Measurements from ENCODE around the gene GRM2. TPM values are rescaled to one million over a fixed set of nuclear protein-coding genes. Genes with fewer than 3 reads are reported as not detected.

Gene GRM2
- total RNA-seq, 1 donor from 2014 or later: 0.19 TPM

GRCh38 chr3:51700403-51700802 lies 6.5 kb upstream of the GRM2 start:
- no peak for DNase-seq (ENCODE audit: low spot score, unreplicated experiment)
- H3K27me3 Mint-ChIP-seq: no peaks in the 10 kb centered on the region
- H3K9me3 Mint-ChIP-seq (ENCODE audit: low read depth): no peaks in the 10 kb centered on the region
- H3K27ac Mint-ChIP-seq: no peak overlapping the region
- no peak overlapping the region for H3K4me3 Mint-ChIP-seq (ENCODE audit: low read depth)
- no peaks in the 10 kb centered on the region for H3K4me1 Mint-ChIP-seq (ENCODE audit: low read depth)
- peaks cover 3% of the 10 kb centered on the region for H3K36me3 Mint-ChIP-seq (ENCODE audit: insufficient read depth)
- TF ChIP-seq, protein P1, sequence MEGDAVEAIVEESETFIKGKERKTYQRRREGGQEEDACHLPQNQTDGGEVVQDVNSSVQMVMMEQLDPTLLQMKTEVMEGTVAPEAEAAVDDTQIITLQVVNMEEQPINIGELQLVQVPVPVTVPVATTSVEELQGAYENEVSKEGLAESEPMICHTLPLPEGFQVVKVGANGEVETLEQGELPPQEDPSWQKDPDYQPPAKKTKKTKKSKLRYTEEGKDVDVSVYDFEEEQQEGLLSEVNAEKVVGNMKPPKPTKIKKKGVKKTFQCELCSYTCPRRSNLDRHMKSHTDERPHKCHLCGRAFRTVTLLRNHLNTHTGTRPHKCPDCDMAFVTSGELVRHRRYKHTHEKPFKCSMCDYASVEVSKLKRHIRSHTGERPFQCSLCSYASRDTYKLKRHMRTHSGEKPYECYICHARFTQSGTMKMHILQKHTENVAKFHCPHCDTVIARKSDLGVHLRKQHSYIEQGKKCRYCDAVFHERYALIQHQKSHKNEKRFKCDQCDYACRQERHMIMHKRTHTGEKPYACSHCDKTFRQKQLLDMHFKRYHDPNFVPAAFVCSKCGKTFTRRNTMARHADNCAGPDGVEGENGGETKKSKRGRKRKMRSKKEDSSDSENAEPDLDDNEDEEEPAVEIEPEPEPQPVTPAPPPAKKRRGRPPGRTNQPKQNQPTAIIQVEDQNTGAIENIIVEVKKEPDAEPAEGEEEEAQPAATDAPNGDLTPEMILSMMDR (IDR thresholded peaks at IDR 0.05; ENCODE audit: unreplicated experiment): no peak

- TF ChIP-seq, protein P1 (IDR thresholded peaks at IDR 0.05; ENCODE audit: unreplicated experiment): no peak
- Mint-ChIP-seq H3K27ac (no peak overlapping the region), H3K4me1 (ENCODE audit: low read depth) (no peaks in the 10 kb centered on the region), H3K4me3 (ENCODE audit: low read depth) (no peak overlapping the region), H3K36me3 (ENCODE audit: insufficient read depth) (peaks cover 3% of the 10 kb centered on the region), H3K9me3 (ENCODE audit: low read depth) (no peaks in the 10 kb centered on the region), H3K27me3 (peaks cover 1% of the 10 kb centered on the region)
- DNase-seq (ENCODE audit: low spot score, unreplicated experiment): no peak
Measured at GRCh38 chr3:51702156-51702555, 4.7 kb upstream of the GRM2 start.

DNA sequence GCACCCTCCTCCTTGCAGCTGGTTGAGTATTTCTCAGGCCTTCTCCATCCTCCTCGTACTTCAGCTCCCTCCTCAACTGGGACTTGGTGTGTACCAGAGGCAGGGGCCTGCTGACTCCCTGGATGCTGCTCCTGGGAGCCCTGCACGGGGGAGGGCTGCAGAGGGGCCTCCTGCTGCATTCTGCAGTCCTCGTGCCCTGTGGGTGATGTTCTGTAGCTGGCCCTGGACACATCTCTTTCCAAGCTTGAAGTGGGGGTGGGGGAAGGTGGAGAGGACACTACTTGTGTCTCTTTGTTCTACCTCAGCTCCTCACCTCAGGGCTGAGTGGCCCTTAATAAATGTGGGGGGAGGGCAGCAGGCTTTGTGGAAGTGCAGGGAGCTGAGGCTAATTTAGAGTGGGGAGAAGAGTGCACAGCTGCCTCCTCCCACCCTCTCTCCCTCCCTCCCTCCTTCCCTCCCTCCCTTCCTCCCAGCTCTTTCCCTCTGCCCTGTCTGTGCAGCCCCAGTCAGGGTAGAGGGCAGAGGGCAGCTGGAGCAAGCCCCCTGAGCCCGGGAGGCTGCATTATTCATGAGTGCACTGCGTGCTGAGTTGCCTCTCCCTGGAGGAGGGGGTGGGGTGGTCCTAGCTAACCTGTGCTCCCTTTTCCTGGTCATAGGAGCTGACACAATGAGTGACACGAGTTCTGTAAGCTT lies 3.7 kb upstream of the GRM2 start:
- Mint-ChIP-seq H3K4me3 (ENCODE audit: low read depth) (no peak overlapping the region), H3K27ac (no peak overlapping the region), H3K36me3 (ENCODE audit: insufficient read depth) (peaks cover 3% of the 10 kb centered on the region), H3K9me3 (ENCODE audit: low read depth) (no peaks in the 10 kb centered on the region), H3K27me3 (peaks cover 12% of the 10 kb centered on the region), H3K4me1 (ENCODE audit: low read depth) (peaks cover 2% of the 10 kb centered on the region)
- DNase-seq (ENCODE audit: low spot score, unreplicated experiment): no peak
- TF ChIP-seq, protein P1 (IDR thresholded peaks at IDR 0.05; ENCODE audit: unreplicated experiment): no peak

GRCh38 chr3:51703761-51704510 lies 2.9 kb upstream of the GRM2 start:
- Mint-ChIP-seq H3K4me3 (ENCODE audit: low read depth) (no peak overlapping the region), H3K36me3 (ENCODE audit: insufficient read depth) (peaks cover 1% of the 10 kb centered on the region), H3K27me3 (peaks cover 19% of the 10 kb centered on the region), H3K4me1 (ENCODE audit: low read depth) (peaks cover 2% of the 10 kb centered on the region), H3K27ac (no peak overlapping the region), H3K9me3 (ENCODE audit: low read depth) (no peaks in the 10 kb centered on the region)
- no peak for DNase-seq (ENCODE audit: low spot score, unreplicated experiment)
- TF ChIP-seq, protein P1 (IDR thresholded peaks at IDR 0.05; ENCODE audit: unreplicated experiment): no peak

GRCh38 chr3:51704511-51704950 lies 2.3 kb upstream of the GRM2 start:
- Mint-ChIP-seq H3K9me3 (ENCODE audit: low read depth) (no peaks in the 10 kb centered on the region), H3K4me3 (ENCODE audit: low read depth) (no peak overlapping the region), H3K27me3 (peaks cover 24% of the 10 kb centered on the region), H3K4me1 (ENCODE audit: low read depth) (peaks cover 2% of the 10 kb centered on the region), H3K36me3 (ENCODE audit: insufficient read depth) (no peaks in the 10 kb centered on the region), H3K27ac (no peak overlapping the region)
- no peak for DNase-seq (ENCODE audit: low spot score, unreplicated experiment)
- TF ChIP-seq, protein P1 (IDR thresholded peaks at IDR 0.05; ENCODE audit: unreplicated experiment): no peak

Data from progenitor cell of endocrine pancreas (in vitro differentiated cells).